SJSA1 (cell line): ENCODE results near the gene CARS1. TPM values are rescaled to one million over a fixed set of nuclear protein-coding genes. Genes with fewer than 3 reads are reported as not detected.

Source experiments
- DNase-seq, 2 experiments: peaks; one replicate each; pipeline ENCODE4 v3.0.0-alpha.2; 2015 to 2020; ENCODE audit warnings: low spot score in 2 of 2, low read depth in 1 of 2
- H3K27ac ChIP-seq: fragments of 250-450 bp; sonication (Bioruptor Pico); 2 replicates; pipeline ENCODE4 v1.5.1; 2020; ENCODE audit warnings: mild to moderate bottlenecking, moderate library complexity
- H3K27me3 ChIP-seq: fragments of 250-450 bp; sonication (Bioruptor Pico); replicated peaks from 2 replicates; pipeline ENCODE4 v1.5.1; 2020; ENCODE audit warnings: mild to moderate bottlenecking, moderate library complexity
- H3K36me3 ChIP-seq: fragments of 250-450 bp; sonication (Bioruptor Pico); 2 replicates; pipeline ENCODE4 v1.5.1; 2020; ENCODE audit warnings: mild to moderate bottlenecking
- H3K4me1 ChIP-seq: fragments of 250-450 bp; sonication (Bioruptor Pico); replicated peaks from 2 replicates; pipeline ENCODE4 v1.6.1; 2021; ENCODE audit warnings: mild to moderate bottlenecking
- H3K4me3 ChIP-seq: fragments of 250-450 bp; sonication (Bioruptor Pico); 2 replicates; pipeline ENCODE4 v1.5.1; 2020; ENCODE audit warnings: mild to moderate bottlenecking
- H3K9me3 ChIP-seq: fragments of 250-450 bp; sonication (Bioruptor Pico); replicated peaks from 2 replicates; pipeline ENCODE4 v1.5.1; 2020; ENCODE audit warnings: mild to moderate bottlenecking
- total RNA-seq: library from RNA; depleted of rRNA; stranded (reverse); fragments of >200 nt; shearing (Covaris generic); gene quantifications from 2 replicates; pipeline ENCODE4 v1.2.3, GENCODE V29; 2014; rRNA removed

CARS1 gene
- total RNA-seq, result 34.9 and 57.6 TPM in 2 replicates

DNA sequence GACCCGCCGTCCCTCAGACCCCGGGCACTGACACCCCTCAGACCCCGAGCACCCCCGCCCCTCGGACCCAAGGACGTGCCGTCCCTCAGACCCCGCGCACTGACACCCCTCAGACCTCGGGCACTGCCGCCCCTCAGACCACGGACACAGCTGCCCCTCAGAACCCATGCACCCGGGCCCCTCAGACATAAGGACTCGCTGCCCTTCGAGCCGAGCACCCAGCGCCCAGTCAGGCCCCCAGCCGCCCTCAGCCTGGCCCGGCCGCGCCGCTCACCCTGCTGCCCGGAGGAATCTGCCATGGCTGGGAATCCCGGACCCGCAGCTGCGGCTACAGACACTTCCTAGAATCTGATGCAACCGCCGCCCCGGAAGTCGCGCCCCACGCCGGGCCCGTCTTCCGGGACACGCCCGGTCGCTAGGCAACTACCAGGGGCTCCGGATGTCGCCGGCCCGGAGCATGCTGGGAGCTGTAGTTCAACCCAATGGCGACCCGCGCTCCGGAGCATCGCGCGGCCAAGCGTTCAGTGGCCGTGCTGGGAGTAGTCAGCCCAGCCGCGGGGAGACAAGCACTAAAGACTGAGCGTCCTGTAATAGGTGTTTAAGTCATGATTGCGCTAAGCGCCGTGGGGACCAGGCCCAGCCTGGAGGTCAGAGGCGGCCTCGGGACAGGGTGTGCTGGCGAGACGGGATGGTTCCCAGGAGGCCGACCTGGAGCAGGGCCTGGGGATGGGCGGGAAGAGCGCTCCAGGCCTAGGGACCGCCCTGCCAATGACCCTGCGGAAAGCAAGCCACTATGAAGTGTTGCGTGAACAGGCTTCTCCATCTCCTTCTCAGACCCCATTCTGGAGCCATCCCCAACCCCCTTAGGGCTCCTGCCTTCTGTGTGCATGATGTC lies at the start of gene CARS1:
Gene CARS1 (minus strand): TSS at position 355 of the 895 bp plus-strand sequence. CDS start 56 bp downstream, at position 299.
- no peaks in the 10 kb centered on the region for H3K27me3 ChIP-seq
- DNase-seq, result peak; percentile 93 to 99
- H3K27ac ChIP-seq, result peak within 1 kb of the TSS; percentile 67
- no peaks in the 10 kb centered on the region for H3K9me3 ChIP-seq
- H3K36me3 ChIP-seq, result peaks cover 26% of the 10 kb centered on the region
- peak within 1 kb of the TSS; percentile 72 for H3K4me3 ChIP-seq
- H3K4me1 ChIP-seq, result peaks cover 30% of the 10 kb centered on the region

GRCh38 chr11:3105791-3106735 lies 48.8 kb upstream of the CARS1 start:
- peaks cover 58% of the 10 kb centered on the region for H3K36me3 ChIP-seq
- H3K4me3 ChIP-seq, result no peak overlapping the region
- H3K27ac ChIP-seq, result no peak overlapping the region
- H3K4me1 ChIP-seq, result no peaks in the 10 kb centered on the region
- no peak for DNase-seq
- H3K9me3 ChIP-seq, result no peaks in the 10 kb centered on the region
- no peaks in the 10 kb centered on the region for H3K27me3 ChIP-seq

DNA sequence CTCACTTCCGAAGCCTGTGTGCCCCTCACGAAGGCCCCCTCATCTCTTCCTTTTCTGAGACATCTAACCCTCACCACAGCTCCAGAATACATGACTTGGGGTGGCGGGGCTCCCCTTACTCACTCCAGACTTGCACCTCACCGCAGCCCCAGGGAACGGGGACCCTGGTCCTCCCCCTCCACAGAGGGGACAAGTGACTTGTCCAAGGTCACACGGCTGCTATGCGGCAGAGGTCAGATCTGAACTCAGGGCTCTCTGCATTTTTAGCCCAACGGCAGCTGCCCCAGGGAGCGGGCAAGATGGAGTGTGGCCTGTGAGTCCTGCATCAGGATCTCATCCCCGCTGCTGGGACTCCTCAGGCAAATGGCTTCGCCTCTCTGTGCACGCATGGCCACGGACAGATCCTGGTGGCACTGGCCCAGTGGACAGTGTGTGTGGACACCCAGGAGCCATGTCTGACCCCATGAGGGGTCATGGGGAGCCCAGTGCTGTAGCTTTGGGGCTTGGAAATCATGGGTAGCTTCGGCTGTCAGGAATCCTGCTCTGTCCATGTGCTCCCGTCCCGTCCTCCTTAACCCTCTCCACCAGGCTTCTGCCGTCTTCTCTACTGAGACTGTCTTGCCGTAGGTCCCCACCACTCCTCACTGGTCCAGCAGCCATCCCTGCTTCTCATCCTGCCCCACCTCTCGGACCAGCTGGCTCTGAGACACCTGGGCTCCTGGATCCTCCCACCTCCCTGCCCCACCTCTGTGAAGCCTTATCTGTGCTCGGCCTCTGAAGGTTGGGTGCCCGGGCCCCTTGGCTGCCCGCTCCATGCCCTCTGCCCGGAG lies 48.0 kb upstream of the CARS1 start:
- no peak for DNase-seq
- H3K27ac ChIP-seq, result no peak overlapping the region
- no peaks in the 10 kb centered on the region for H3K27me3 ChIP-seq
- H3K4me3 ChIP-seq, result no peak overlapping the region
- H3K4me1 ChIP-seq, result no peaks in the 10 kb centered on the region
- no peaks in the 10 kb centered on the region for H3K9me3 ChIP-seq
- H3K36me3 ChIP-seq, result peaks cover 61% of the 10 kb centered on the region

GRCh38 chr11:3104051-3104714 lies 47.0 kb upstream of the CARS1 start:
- H3K36me3 ChIP-seq, result peaks cover 61% of the 10 kb centered on the region
- H3K27me3 ChIP-seq, result no peaks in the 10 kb centered on the region
- H3K27ac ChIP-seq, result no peak overlapping the region
- no peak overlapping the region for H3K4me3 ChIP-seq
- H3K9me3 ChIP-seq, result no peaks in the 10 kb centered on the region
- no peaks in the 10 kb centered on the region for H3K4me1 ChIP-seq
- DNase-seq, result peak in 1 of 2 experiments; percentile 46

- Histone ChIP-seq H3K4me1 (no peaks in the 10 kb centered on the region), H3K36me3 (peaks cover 56% of the 10 kb centered on the region), H3K27me3 (no peaks in the 10 kb centered on the region), H3K4me3 (no peak overlapping the region), H3K9me3 (no peaks in the 10 kb centered on the region), H3K27ac (no peak overlapping the region)
- DNase-seq, result peak in 1 of 2 experiments; percentile 47
These were observed 45.9 kb upstream of the CARS1 start for GRCh38 chr11:3103076-3103475.

DNA sequence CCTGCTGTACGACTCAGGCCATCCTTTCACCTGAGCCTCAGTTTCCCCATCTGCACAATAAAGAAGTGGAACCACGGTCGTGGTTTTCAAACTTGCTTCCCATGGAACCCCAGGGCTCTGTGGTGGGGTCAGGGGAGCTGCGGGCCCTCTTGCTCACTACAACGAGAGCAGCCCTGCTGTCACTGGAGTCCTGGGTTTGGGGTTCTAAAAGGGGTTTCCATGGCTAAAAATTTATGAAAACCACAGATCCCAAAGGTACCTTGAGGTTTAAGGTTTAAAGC lies 45.4 kb upstream of the CARS1 start:
- Histone ChIP-seq H3K9me3 (no peaks in the 10 kb centered on the region), H3K27me3 (no peaks in the 10 kb centered on the region), H3K4me3 (no peak overlapping the region), H3K27ac (no peak overlapping the region), H3K4me1 (no peaks in the 10 kb centered on the region), H3K36me3 (peaks cover 54% of the 10 kb centered on the region)
- DNase-seq, result peak in 1 of 2 experiments; percentile 39

DNA sequence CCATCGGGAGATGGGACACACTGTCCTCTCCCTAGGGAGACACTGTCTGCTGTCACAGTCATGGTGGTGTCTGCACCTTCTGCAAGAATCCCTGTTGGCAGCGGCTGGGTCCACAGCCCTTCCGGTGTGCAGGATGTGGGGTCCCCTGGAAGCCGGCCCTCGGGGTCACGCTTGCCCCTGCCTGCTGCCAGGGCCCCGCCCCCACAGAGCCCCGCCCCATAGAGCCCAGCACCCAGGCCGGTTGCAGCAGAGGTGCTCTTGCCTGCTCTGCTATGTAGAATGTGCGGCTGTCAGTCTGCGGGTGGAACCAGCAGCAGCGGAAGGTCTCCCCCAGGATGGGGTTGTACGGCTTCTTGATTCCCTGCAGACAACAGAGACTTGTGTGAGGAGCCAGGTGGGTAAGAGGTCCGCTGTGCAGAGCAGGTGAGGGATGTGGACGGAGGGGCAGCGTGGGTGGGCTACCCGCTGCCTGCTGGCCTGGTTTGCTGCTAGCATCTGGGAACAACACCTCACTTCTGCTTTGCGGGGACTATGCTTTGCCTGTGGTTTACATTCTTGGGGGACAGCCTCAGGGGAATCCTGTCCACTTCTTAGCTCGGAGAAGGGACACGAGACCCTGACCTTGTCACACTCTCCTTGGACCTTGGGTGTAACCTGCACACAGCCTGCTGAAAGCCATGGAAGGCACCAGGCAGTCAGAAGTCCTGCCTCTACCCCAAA lies 44.9 kb upstream of the CARS1 start:
- Histone ChIP-seq H3K9me3 (no peaks in the 10 kb centered on the region), H3K27me3 (no peaks in the 10 kb centered on the region), H3K4me1 (no peaks in the 10 kb centered on the region), H3K4me3 (no peak overlapping the region), H3K36me3 (peaks cover 49% of the 10 kb centered on the region), H3K27ac (no peak overlapping the region)
- DNase-seq, result peak in 1 of 2 experiments; percentile 52

DNA sequence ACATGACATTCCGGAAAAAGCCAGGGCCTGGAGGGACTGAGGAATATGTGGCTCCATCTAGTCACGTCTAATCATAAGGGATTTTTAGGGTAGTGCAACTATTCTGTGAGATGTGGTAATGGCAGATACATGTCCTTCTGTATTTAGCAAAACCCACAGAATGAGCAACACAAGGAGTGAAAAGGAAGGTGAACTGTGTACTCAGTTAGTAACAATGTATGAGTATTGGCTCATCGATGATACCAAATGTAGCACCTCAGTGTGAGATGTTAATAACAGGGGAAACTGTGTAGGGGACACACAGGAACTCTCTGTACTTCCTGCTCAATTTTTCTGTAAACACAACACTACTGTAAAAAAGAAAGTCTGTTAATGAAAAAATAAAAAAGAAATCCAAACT lies 42.0 kb upstream of the CARS1 start:
- Histone ChIP-seq H3K9me3 (no peaks in the 10 kb centered on the region), H3K27ac (no peak overlapping the region), H3K4me1 (peaks cover 16% of the 10 kb centered on the region), H3K36me3 (peaks cover 42% of the 10 kb centered on the region), H3K4me3 (no peak overlapping the region), H3K27me3 (no peaks in the 10 kb centered on the region)
- DNase-seq, result no peak

DNA sequence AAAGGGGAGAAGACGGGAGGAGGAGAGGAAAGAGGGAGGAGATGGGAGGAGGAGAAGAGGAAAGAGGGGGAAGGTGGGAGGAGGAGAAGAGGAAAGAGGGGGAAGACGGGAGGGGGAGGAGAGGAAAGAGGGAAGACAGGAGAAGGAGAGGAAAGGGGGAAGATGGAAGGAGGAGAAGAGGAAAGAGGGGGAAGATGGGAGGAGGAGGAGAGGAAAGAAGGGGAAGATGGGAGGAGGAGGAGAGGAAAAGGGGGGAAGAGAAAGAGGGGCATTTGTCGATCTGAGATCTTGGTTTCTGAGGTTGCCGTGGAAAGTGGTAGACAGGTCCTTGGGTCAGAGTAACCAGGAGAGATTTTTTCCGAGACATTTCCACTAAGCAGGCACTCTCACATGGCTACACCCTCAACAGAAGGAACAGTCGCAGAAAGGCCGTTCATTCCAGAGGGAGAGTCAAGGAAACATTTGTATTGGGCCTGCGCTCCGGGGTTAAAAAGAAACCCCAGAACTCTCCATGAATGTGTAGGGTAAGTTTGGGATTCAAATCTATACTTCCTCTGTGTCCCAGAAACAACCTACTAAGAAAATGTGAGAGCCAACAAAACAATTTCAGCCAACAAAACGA lies 39.8 kb upstream of the CARS1 start:
- no peaks in the 10 kb centered on the region for H3K9me3 ChIP-seq
- DNase-seq, result no peak
- peaks cover 16% of the 10 kb centered on the region for H3K4me1 ChIP-seq
- H3K27ac ChIP-seq, result no peak overlapping the region; the same call in 1 of the 2 replicates
- no peak overlapping the region for H3K4me3 ChIP-seq
- peaks cover 46% of the 10 kb centered on the region for H3K36me3 ChIP-seq
- no peaks in the 10 kb centered on the region for H3K27me3 ChIP-seq

GRCh38 chr11:3095712-3096361 lies 38.6 kb upstream of the CARS1 start:
- H3K4me3 ChIP-seq, result 0 out of 2 replicates have a peak overlapping the region, but pooled peaks have one; percentile 3
- H3K9me3 ChIP-seq, result no peaks in the 10 kb centered on the region
- H3K36me3 ChIP-seq, result peaks cover 47% of the 10 kb centered on the region
- peaks cover 22% of the 10 kb centered on the region for H3K4me1 ChIP-seq
- H3K27me3 ChIP-seq, result no peaks in the 10 kb centered on the region
- peak; percentile 91 to 96 for DNase-seq
- H3K27ac ChIP-seq, result peak overlapping the region; percentile 92

- Histone ChIP-seq H3K9me3 (no peaks in the 10 kb centered on the region), H3K27me3 (no peaks in the 10 kb centered on the region), H3K27ac (no peak overlapping the region), H3K4me1 (peaks cover 22% of the 10 kb centered on the region), H3K4me3 (no peak overlapping the region), H3K36me3 (peaks cover 47% of the 10 kb centered on the region)
- peak in 1 of 2 experiments; percentile 49 for DNase-seq
These were observed 37.1 kb upstream of the CARS1 start for GRCh38 chr11:3094223-3094824.
